ENCODE data around the gene FGF21.
A peak's percentile ranks its signal among the peaks of the same experiment; 100 is the strongest.

The FGF21 gene

DNA sequence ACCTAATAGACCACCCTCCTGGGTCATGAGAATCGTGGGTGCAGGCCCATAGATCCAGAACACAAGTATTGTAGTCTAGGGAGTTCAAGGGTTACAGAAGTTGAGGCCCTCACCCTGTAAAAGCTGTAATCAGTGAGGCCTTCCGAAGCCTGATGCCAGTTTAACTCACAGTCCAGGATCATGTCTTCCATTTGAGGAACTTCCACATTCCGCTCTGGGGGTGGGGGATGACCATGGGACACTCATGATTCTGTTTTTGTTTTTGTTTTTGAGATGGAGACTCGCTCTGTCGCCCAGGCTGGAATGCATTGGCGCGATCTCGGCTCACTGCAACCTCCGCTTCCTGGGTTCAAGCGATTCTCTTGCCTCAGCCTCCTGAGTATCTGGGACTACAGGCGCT lies 13.2 kb upstream of the FGF21 start:
- peaks cover under 1% of the 10 kb centered on the region for H3K4me1 ChIP-seq
- no peak overlapping the region for H3K4me2 ChIP-seq (ENCODE audit: low read length)
- no peak overlapping the region for H3K9ac ChIP-seq
- H2AFZ ChIP-seq, result no peak overlapping the region
- H3K4me3 ChIP-seq (ENCODE audit: low read depth, low read length), result no peak overlapping the region
- no peaks in the 10 kb centered on the region for H3K27me3 ChIP-seq (ENCODE audit: control insufficient read depth, insufficient read depth, low read length)
- no peaks in the 10 kb centered on the region for H3K79me2 ChIP-seq
- TF ChIP-seq, protein P1, sequence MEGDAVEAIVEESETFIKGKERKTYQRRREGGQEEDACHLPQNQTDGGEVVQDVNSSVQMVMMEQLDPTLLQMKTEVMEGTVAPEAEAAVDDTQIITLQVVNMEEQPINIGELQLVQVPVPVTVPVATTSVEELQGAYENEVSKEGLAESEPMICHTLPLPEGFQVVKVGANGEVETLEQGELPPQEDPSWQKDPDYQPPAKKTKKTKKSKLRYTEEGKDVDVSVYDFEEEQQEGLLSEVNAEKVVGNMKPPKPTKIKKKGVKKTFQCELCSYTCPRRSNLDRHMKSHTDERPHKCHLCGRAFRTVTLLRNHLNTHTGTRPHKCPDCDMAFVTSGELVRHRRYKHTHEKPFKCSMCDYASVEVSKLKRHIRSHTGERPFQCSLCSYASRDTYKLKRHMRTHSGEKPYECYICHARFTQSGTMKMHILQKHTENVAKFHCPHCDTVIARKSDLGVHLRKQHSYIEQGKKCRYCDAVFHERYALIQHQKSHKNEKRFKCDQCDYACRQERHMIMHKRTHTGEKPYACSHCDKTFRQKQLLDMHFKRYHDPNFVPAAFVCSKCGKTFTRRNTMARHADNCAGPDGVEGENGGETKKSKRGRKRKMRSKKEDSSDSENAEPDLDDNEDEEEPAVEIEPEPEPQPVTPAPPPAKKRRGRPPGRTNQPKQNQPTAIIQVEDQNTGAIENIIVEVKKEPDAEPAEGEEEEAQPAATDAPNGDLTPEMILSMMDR (IDR thresholded peaks at IDR 0.05), result no peak
- H3K36me3 ChIP-seq (ENCODE audit: control insufficient read depth, insufficient read depth, low read length), result no peaks in the 10 kb centered on the region
- no peak overlapping the region for H3K27ac ChIP-seq
- H3K9me3 ChIP-seq (ENCODE audit: control insufficient read depth, low read length), result no peaks in the 10 kb centered on the region

DNA sequence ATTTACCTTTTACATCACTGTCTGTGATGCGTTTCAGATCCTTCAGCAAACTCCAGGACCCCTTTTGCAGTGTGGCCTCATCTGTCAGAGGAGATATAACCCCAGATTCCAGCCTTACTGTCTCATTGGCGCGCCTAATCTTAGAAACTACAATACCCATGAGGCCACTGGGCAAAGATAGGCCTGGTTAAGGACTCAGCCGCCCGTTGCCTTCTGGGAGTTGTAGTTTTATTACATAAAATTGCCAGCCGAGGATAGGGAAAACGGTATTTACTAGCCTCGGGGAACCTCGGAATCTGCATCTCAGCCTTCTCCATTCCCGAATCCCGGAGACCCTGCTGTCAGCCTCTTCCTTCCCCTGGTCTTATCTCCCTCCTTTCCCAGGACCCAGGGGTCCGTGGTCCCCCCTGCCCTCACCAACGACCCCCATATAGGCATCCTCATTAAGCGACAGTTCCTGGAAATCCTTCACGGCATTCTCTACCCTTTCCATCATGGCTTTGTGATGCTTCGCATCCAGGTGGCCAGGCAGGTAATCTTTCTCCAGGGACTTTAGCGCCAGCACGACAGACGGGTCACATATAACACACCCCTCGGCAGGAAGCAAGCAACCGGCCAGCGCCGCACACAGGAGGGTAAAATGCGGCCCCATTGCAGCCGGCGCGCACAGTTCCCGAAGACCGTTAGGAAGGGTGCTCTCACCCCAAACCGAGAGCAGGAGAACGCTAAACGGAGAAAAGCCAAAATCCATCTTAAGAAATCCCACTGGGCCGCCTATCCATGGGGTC lies 9.9 kb upstream of the FGF21 start:
- H3K4me1 ChIP-seq, result peaks cover 4% of the 10 kb centered on the region
- no peak overlapping the region for H2AFZ ChIP-seq
- no peak overlapping the region for H3K4me2 ChIP-seq (ENCODE audit: low read length)
- TF ChIP-seq, protein P1 (IDR thresholded peaks at IDR 0.05), result no peak
- H3K4me3 ChIP-seq (ENCODE audit: low read depth, low read length), result no peak overlapping the region
- no peaks in the 10 kb centered on the region for H3K36me3 ChIP-seq (ENCODE audit: control insufficient read depth, insufficient read depth, low read length)
- H3K27ac ChIP-seq, result no peak overlapping the region
- H3K9me3 ChIP-seq (ENCODE audit: control insufficient read depth, low read length), result no peaks in the 10 kb centered on the region
- H3K79me2 ChIP-seq, result no peaks in the 10 kb centered on the region
- no peaks in the 10 kb centered on the region for H3K27me3 ChIP-seq (ENCODE audit: control insufficient read depth, insufficient read depth, low read length)
- no peak overlapping the region for H3K9ac ChIP-seq

DNA sequence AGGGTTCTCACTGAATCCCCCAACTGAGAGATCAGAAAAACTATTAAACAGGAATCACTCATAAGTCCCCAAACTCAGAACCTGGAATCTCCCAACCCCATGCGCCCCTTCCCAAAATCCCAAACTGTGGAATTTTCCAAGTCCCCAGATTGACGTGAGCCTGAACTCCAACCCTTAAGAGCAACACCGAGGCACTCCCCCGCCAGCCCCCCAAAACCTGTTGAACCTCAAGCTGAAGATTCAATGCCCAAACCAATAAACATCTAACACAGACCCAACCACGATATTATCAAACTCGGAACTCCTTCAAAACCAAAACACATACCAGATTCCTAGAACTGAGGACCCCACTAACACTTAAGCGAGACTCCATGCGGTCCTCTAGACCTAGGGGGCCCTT lies 9.2 kb upstream of the FGF21 start:
- Histone ChIP-seq H3K9ac (no peak overlapping the region), H2AFZ (no peak overlapping the region), H3K4me2 (ENCODE audit: low read length) (no peak overlapping the region), H3K4me3 (ENCODE audit: low read depth, low read length) (no peak overlapping the region), H3K27me3 (ENCODE audit: control insufficient read depth, insufficient read depth, low read length) (no peaks in the 10 kb centered on the region), H3K79me2 (peaks cover under 1% of the 10 kb centered on the region), H3K36me3 (ENCODE audit: control insufficient read depth, insufficient read depth, low read length) (no peaks in the 10 kb centered on the region), H3K4me1 (peaks cover 4% of the 10 kb centered on the region), H3K27ac (peak overlapping the region; percentile 72), H3K9me3 (ENCODE audit: control insufficient read depth, low read length) (no peaks in the 10 kb centered on the region)
- TF ChIP-seq, protein P1 (IDR thresholded peaks at IDR 0.05), result no peak

GRCh38 chr19:48746738-48747575 lies 8.4 kb upstream of the FGF21 start, which contains the start of gene IZUMO1:
IZUMO1 (minus strand) TSS chr19:48746909; CDS start chr19:48745859, 1,050 bp downstream.
- H3K9me3 ChIP-seq (ENCODE audit: control insufficient read depth, low read length), result no peaks in the 10 kb centered on the region
- peaks cover 3% of the 10 kb centered on the region for H3K79me2 ChIP-seq
- no peak within 1 kb of the TSS for H3K9ac ChIP-seq
- H3K36me3 ChIP-seq (ENCODE audit: control insufficient read depth, insufficient read depth, low read length), result no peaks in the 10 kb centered on the region
- H3K4me1 ChIP-seq, result peaks cover 4% of the 10 kb centered on the region
- H3K27me3 ChIP-seq (ENCODE audit: control insufficient read depth, insufficient read depth, low read length), result no peaks in the 10 kb centered on the region
- H2AFZ ChIP-seq, result peak within 1 kb of the TSS; percentile 25
- peak within 1 kb of the TSS; percentile 14 for H3K4me3 ChIP-seq (ENCODE audit: low read depth, low read length)
- TF ChIP-seq, protein P1 (IDR thresholded peaks at IDR 0.05), result no peak
- peak within 1 kb of the TSS; percentile 72 for H3K27ac ChIP-seq
- H3K4me2 ChIP-seq (ENCODE audit: low read length), result peak within 1 kb of the TSS; percentile 38
